Colonic mucosa (tissue), 4 donors: ENCODE data around the gene ATF1. TPM values are rescaled to one million over a fixed set of nuclear protein-coding genes. Genes with fewer than 3 reads are reported as not detected.

ENCODE experiments used
- DNase-seq: peaks from one replicate; pipeline ENCODE4 v3.0.0-alpha.2; 2020
- H3K27ac ChIP-seq: fragments of 200-600 bp; one replicate; pipeline ENCODE4 v1.8.0; 2021
- H3K27me3 ChIP-seq: fragments of 200-600 bp; one replicate; pipeline ENCODE4 v1.8.0; 2021
- H3K36me3 ChIP-seq: fragments of 200-600 bp; one replicate; pipeline ENCODE4 v1.8.0; 2021
- H3K4me1 ChIP-seq: fragments of 200-600 bp; one replicate; pipeline ENCODE4 v1.8.0; 2021; ENCODE audit warnings: mild to moderate bottlenecking
- H3K4me3 ChIP-seq: fragments of 200-600 bp; one replicate; pipeline ENCODE4 v1.8.0; 2021
- H3K9ac ChIP-seq, 2 donors: one replicate each; pipeline ENCODE4 v1.7.0; 2013; ENCODE audit warnings: control low read depth in 2 of 2, low read depth in 2 of 2, low read length in 2 of 2
- H3K9me3 ChIP-seq: fragments of 200-600 bp; one replicate; pipeline ENCODE4 v1.8.0; 2021
- intact Hi-C: fragments of 100-400 bp; cut with DNase I; formaldehyde crosslinking; loops from one replicate; pipeline ENCODE4 v1.14.1; 2022
- total RNA-seq, 2 donors: library from RNA; stranded (reverse); fragmentation: NEBNext Ultra II Directional in 1 of 2; extraction: Animal tissue kit (Norgen Biotek cat#: 25700) in 1 of 2; gene quantifications; one replicate each; pipeline ENCODE4 v1.2.1, GENCODE V29; 2021
- TF ChIP-seq, protein P1 (sequence below): fragments of 200-600 bp; IDR thresholded peaks from one replicate; pipeline ENCODE4 v1.8.0; 2022; ENCODE audit warnings: antibody characterized with exemption, mild to moderate bottlenecking
- donor health status: healthy.
- donor health status: DM: no; HTN: no; CAD: no.
- donor health status: DM: no; HTN: no; CAD: no.

Gene ATF1
- total RNA-seq, 2 donors from 2014 or later, result 39.5 to 49.9 TPM

DNA sequence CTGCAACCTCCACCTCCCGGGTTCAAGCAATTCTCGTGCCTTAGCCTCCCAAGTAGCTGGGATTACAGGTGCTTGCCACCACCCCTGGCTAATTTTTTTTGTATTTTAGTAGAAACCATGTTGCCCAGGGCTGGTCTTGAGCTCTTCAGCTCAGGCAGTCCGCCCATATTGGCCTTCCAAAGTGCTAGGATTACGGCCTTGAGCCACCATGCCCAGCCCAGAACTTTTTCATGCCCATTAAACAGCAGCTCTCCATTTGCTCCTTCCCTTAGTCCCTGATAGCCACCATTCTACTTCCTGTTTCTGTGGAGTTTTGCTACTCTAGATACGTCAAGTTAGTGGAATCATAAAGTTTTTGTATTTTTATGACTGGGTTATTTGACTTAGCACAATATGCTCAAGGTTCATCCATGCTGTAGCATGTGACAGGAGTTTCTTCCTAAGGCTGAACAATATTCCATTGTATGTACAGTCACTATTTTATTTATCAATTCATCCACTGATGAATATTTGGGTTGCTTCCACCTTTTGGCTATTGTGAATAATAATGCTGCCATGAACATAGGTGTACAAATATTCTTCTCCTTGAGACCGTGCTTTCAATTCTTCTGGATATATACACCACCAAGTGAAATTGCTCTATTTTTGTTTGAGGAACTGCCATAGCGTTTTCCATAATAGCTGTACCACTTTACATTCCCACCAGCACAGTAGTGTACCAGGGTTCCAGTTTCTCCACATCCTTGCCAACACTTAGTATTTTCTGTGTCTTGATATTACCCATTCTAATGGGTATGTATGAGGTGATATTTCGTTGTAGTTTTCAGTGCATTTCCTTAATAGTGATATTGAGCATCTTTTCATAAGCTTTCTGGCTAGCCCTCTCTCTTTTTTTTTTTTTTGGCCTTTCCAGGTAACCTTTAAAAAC, 15.0 kb downstream of the ATF1 start:
- Histone ChIP-seq H3K27ac (peak overlapping the region; percentile 84), H3K9ac (peak overlapping the region in 1 of 2 donors; percentile 51), H3K4me1 (no peaks in the 10 kb centered on the region), H3K27me3 (no peaks in the 10 kb centered on the region), H3K36me3 (no peaks in the 10 kb centered on the region), H3K9me3 (no peaks in the 10 kb centered on the region), H3K4me3 (no peak overlapping the region)
- TF ChIP-seq, protein P1, sequence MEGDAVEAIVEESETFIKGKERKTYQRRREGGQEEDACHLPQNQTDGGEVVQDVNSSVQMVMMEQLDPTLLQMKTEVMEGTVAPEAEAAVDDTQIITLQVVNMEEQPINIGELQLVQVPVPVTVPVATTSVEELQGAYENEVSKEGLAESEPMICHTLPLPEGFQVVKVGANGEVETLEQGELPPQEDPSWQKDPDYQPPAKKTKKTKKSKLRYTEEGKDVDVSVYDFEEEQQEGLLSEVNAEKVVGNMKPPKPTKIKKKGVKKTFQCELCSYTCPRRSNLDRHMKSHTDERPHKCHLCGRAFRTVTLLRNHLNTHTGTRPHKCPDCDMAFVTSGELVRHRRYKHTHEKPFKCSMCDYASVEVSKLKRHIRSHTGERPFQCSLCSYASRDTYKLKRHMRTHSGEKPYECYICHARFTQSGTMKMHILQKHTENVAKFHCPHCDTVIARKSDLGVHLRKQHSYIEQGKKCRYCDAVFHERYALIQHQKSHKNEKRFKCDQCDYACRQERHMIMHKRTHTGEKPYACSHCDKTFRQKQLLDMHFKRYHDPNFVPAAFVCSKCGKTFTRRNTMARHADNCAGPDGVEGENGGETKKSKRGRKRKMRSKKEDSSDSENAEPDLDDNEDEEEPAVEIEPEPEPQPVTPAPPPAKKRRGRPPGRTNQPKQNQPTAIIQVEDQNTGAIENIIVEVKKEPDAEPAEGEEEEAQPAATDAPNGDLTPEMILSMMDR, result no peak
- no peak for DNase-seq
- intact Hi-C loops, result no loop called here

GRCh38 chr12:50780013-50780412, 16.1 kb downstream of the ATF1 start:
- Histone ChIP-seq H3K9me3 (no peaks in the 10 kb centered on the region), H3K27ac (no peak overlapping the region), H3K9ac (no peak overlapping the region), H3K36me3 (no peaks in the 10 kb centered on the region), H3K4me1 (no peaks in the 10 kb centered on the region), H3K4me3 (no peak overlapping the region), H3K27me3 (no peaks in the 10 kb centered on the region)
- no peak for DNase-seq
- TF ChIP-seq, protein P1, result no peak
- intact Hi-C loops, result no loop called here

DNA sequence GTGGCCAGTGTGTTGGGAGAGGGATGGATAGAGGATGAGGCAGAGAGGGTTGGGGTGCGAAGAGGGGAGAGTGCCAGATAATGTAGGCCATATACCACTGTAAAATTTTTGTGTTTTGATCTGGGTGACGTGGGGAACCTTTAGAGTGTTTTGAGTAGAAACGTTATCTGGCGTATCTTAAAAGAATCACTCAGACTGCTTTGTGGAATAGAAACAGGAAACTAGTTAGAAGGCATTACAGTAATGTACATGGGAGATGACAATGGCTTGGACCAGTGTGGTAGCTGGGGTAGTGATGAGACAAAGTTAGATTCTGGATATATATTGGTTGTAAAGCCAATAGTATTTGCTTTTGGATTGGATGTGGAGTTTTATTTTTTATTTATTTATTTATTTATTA, 20.6 kb downstream of the ATF1 start:
- intact Hi-C loops, result no loop called here
- H3K27ac ChIP-seq, result no peak overlapping the region

GRCh38 chr12:50785406-50786001, 21.6 kb downstream of the ATF1 start:
- Histone ChIP-seq H3K27ac (no peak overlapping the region), H3K9me3 (no peaks in the 10 kb centered on the region), H3K36me3 (no peaks in the 10 kb centered on the region), H3K9ac (no peak overlapping the region), H3K27me3 (no peaks in the 10 kb centered on the region), H3K4me1 (no peaks in the 10 kb centered on the region), H3K4me3 (no peak overlapping the region)
- intact Hi-C loops, result no loop called here
- no peak for DNase-seq
- TF ChIP-seq, protein P1, result no peak

More for the DNA sequence above, 20.6 kb downstream of the ATF1 start:
- Histone ChIP-seq H3K36me3 (no peaks in the 10 kb centered on the region), H3K4me1 (no peaks in the 10 kb centered on the region), H3K4me3 (no peak overlapping the region), H3K9ac (no peak overlapping the region), H3K27me3 (no peaks in the 10 kb centered on the region), H3K9me3 (no peaks in the 10 kb centered on the region)
- no peak for DNase-seq
- TF ChIP-seq, protein P1, result no peak

DNA sequence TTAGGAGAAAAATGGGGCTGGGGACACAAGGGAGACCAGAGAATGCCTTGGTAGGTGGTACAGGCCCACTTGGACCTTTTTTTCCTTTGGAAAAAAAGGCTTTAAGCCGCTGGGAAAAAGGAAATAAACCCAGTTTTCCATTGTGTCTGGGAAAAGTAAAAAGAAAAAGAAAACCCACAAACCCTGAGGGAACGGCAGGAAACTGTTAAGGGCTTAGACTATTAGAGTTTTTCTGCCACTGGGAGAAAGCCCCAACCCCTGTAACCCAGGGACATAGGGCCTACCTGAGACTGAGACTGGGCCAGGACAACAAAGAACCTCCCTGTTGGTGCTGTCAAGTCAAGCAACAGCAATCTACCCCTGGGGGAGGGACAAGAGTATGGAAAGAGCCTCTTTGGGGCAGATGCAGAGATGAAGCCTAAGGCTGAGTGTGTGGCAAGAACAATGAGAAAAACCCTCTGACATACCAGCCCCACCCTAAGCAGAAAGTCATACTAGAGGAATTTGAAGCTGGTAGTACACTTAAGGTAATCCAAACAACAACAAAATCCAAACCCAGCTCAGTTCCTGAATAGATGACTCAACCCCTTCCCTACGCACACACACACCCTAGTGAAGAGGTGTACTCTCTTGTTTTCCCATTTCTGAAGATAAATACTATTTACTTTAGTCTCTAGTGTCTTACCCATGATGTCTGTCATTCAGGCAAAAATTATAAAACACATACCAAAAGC, 22.8 kb downstream of the ATF1 start:
- peak overlapping the region; percentile 26 for H3K27ac ChIP-seq
- no peak overlapping the region for H3K4me3 ChIP-seq
- H3K9ac ChIP-seq, result peak overlapping the region in 1 of 2 donors; percentile 55
- no peak for DNase-seq
- H3K27me3 ChIP-seq, result no peaks in the 10 kb centered on the region
- intact Hi-C loops, result no loop called here
- no peaks in the 10 kb centered on the region for H3K9me3 ChIP-seq
- TF ChIP-seq, protein P1, result no peak
- no peaks in the 10 kb centered on the region for H3K36me3 ChIP-seq
- H3K4me1 ChIP-seq, result no peaks in the 10 kb centered on the region
